GM19193 (cell line): ENCODE results near the gene SULT1B1.

Experiments used
- POLR2A ChIP-seq: IDR thresholded peaks from 4 replicates; pipeline ENCODE4 v1.6.1; 2011; ENCODE audit not compliant: insufficient read depth, insufficient read length; ENCODE audit errors: extremely low read depth

Gene SULT1B1

GRCh38 chr4:69763233-69763632 lies 2.8 kb upstream of the SULT1B1 start:
- TF ChIP-seq POLR2A, result no peak

GRCh38 chr4:69759189-69759604 lies 1.2 kb downstream of the SULT1B1 start:
- TF ChIP-seq POLR2A, result no peak

DNA sequence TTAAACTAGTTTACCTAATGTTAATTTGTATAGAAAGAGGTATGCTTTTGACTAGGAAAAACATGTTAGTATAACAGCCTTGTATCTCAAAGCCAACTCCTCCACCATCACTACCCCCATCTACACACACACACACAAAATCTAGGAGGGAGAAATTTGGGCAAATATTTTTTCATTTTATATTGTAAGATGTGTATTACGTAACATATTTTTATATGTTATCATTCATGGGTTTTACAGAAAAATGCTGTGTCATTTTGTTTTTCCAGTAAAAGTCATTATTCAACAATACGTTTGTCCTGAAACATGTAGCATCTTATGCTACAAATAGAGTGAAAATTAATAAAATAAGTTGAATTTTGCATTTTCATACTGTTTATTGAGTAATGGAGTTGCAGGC lies 3.0 kb downstream of the SULT1B1 start:
- TF ChIP-seq POLR2A, result no peak

- no peak for TF ChIP-seq POLR2A
These were observed 5.4 kb downstream of the SULT1B1 start for GRCh38 chr4:69754926-69755580.

DNA sequence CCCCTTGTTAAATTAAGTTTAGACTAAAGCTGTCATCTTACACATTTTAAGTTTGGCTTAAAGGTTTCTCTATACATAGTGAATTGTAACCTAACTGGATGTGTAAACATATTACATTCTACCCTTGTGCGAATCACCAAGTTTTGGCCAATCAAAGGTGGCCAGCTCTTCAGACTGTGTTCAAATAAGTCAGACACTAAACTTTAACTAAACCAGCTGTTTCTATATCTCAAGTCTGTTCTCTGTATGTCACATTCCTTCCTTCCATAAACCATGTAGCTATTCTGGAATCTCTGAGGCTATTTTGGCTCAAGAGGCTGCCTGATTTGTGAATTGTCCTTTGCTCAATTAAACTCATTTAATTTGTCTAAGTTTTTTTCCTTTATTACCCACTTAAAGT lies 6.7 kb downstream of the SULT1B1 start:
- TF ChIP-seq POLR2A, result no peak

GRCh38 chr4:69750346-69750745 lies 10.1 kb downstream of the SULT1B1 start:
- no peak for TF ChIP-seq POLR2A

GRCh38 chr4:69749771-69750170 lies 10.6 kb downstream of the SULT1B1 start:
- TF ChIP-seq POLR2A, result no peak

GRCh38 chr4:69748173-69748572 lies 12.2 kb downstream of the SULT1B1 start:
- TF ChIP-seq POLR2A, result no peak

DNA sequence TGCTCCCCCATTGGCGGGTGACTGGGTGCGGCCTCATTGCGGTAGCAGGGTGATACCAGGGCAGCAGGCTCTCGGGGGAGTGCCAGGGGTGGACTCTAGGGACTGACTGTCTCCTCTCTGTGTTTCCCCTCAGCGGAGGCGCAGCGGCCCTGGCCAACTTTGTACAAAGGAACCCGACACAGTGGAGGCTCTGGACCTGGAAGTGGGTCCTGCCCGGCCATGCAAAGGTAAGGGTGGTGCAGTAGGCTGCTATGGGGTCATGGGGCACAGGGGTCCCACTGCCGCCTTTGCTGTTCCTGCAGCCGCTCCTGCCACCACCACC lies 16.3 kb downstream of the SULT1B1 start:
- no peak for TF ChIP-seq POLR2A

GRCh38 chr4:69743476-69744156 lies 16.8 kb downstream of the SULT1B1 start:
- no peak for TF ChIP-seq POLR2A

GRCh38 chr4:69742596-69742995 lies 17.8 kb downstream of the SULT1B1 start:
- TF ChIP-seq POLR2A, result no peak

GRCh38 chr4:69738872-69739271 lies 21.5 kb downstream of the SULT1B1 start:
- no peak for TF ChIP-seq POLR2A

- no peak for TF ChIP-seq POLR2A
These were observed 25.3 kb downstream of the SULT1B1 start for GRCh38 chr4:69735119-69735518.

- no peak for TF ChIP-seq POLR2A
These were observed 28.6 kb downstream of the SULT1B1 start for GRCh38 chr4:69731847-69732246.

- no peak for TF ChIP-seq POLR2A
These were observed 29.2 kb downstream of the SULT1B1 start for GRCh38 chr4:69731241-69731640.

- no peak for TF ChIP-seq POLR2A
These were observed 30.4 kb downstream of the SULT1B1 start for GRCh38 chr4:69730002-69730401.

DNA sequence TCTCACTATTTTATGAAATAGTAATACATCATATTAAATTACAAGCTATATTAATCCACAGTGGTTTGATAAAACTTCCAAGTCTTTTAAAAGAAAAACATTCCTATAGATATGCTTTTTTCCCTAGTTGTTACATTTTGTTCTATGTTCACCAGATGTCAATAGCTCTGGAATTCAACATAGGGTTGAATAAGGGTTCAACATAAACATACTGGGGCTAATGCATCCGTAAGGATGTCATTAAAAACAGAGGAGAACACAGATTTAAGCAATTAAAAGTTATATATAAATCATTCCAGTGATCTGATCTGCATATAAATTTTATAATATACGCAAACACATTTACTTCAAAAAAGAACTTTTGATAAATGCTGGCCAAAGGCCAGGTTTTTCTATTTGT lies 32.5 kb downstream of the SULT1B1 start:
- no peak for TF ChIP-seq POLR2A

- no peak for TF ChIP-seq POLR2A
These were observed 33.0 kb downstream of the SULT1B1 start for GRCh38 chr4:69727426-69727825.

- TF ChIP-seq POLR2A, result no peak
These were observed 33.4 kb downstream of the SULT1B1 start for GRCh38 chr4:69726971-69727370.
